ENCODE measurements around the gene CXXC5. TPM values are rescaled to one million over a fixed set of nuclear protein-coding genes. Genes with fewer than 3 reads are reported as not detected.

The CXXC5 gene
- polyA plus RNA-seq, 1 donor, result 191 TPM

GRCh38 chr5:139692679-139693308 is 44.6 kb downstream of the CXXC5 start:
- DNase-seq, result no peak

- no peak for DNase-seq
These were observed 45.7 kb downstream of the CXXC5 start for GRCh38 chr5:139693676-139694364.

- no peak for DNase-seq
These were observed 46.5 kb downstream of the CXXC5 start for GRCh38 chr5:139694556-139695177.

- DNase-seq, result no peak
These were observed 47.0 kb downstream of the CXXC5 start for GRCh38 chr5:139695178-139695573.

- no peak for DNase-seq
These were observed 48.2 kb downstream of the CXXC5 start for GRCh38 chr5:139696167-139696893.

GRCh38 chr5:139696894-139697658 is 48.9 kb downstream of the CXXC5 start:
- DNase-seq, result peak; percentile 82

GRCh38 chr5:139698490-139699146 is 50.5 kb downstream of the CXXC5 start:
- DNase-seq, result peak; percentile 91

GRCh38 chr5:139699351-139699750 is 51.2 kb downstream of the CXXC5 start:
- DNase-seq, result no peak

GRCh38 chr5:139700711-139701055 is 52.5 kb downstream of the CXXC5 start:
- DNase-seq, result no peak

- no peak for DNase-seq
These were observed 53.0 kb downstream of the CXXC5 start for GRCh38 chr5:139701056-139701741.

GRCh38 chr5:139702548-139702947 is 54.4 kb downstream of the CXXC5 start:
- no peak for DNase-seq

- DNase-seq, result no peak
These were observed 56.6 kb downstream of the CXXC5 start for GRCh38 chr5:139704748-139705147.

- DNase-seq, result no peak
These were observed 57.0 kb downstream of the CXXC5 start for GRCh38 chr5:139705191-139705590.

GRCh38 chr5:139705655-139706587 is 57.8 kb downstream of the CXXC5 start:
- DNase-seq, result no peak

- DNase-seq, result no peak
These were observed 59.4 kb downstream of the CXXC5 start for GRCh38 chr5:139707445-139708003.

GRCh38 chr5:139708434-139708861 is 60.3 kb downstream of the CXXC5 start:
- no peak for DNase-seq

GRCh38 chr5:139708877-139709581 is 60.9 kb downstream of the CXXC5 start:
- peak; percentile 79 for DNase-seq

- peak; percentile 68 for DNase-seq
These were observed 61.6 kb downstream of the CXXC5 start for GRCh38 chr5:139709582-139710318.

Measured in left kidney (tissue), 2 donors.